CD14-positive monocyte (primary cell): ENCODE data around the gene FAM193A. TPM values are rescaled to one million over a fixed set of nuclear protein-coding genes. Genes with fewer than 3 reads are reported as not detected.
A peak's percentile ranks its signal among the peaks of the same experiment; 100 is the strongest.

Experiments used
- DNase-seq, 3 donors: peaks; one replicate each; pipeline ENCODE4 v3.0.0-alpha.2; 2011 to 2022
- H2AFZ ChIP-seq: 2 replicates; pipeline ENCODE4 v1.6.0; 2012; ENCODE audit warnings: mild to moderate bottlenecking, low read depth, low read length, inconsistent platforms; ENCODE audit not compliant: insufficient read depth, poor library complexity, severe bottlenecking
- H3K27ac ChIP-seq, 2 donors: 1 replicate in 1 of 2; 2 replicates in 1 of 2; pipeline ENCODE4 v1.5.1; 2012 to 2013; ENCODE audit warnings: low read length in 2 of 2, control low read depth in 1 of 2, inconsistent platforms in 1 of 2, low read depth in 1 of 2, mild to moderate bottlenecking in 1 of 2
- H3K27me3 ChIP-seq, 2 donors: one replicate each; pipeline versions ENCODE4 v1.6.0 to v1.6.1; 2011 to 2013; ENCODE audit warnings: low read length in 2 of 2; ENCODE audit not compliant: control insufficient read depth in 2 of 2, insufficient read depth in 2 of 2
- H3K36me3 ChIP-seq, 2 donors: replicated peaks in 1 of 2; 1 replicate in 1 of 2; 2 replicates in 1 of 2; pipeline versions ENCODE4 v1.5.1 to v1.6.1; 2012 to 2013; ENCODE audit warnings: low read length in 2 of 2, control low read depth in 1 of 2, inconsistent platforms in 1 of 2, mild to moderate bottlenecking in 1 of 2; ENCODE audit not compliant: insufficient read depth in 2 of 2, control insufficient read depth in 1 of 2
- H3K4me1 ChIP-seq, 2 donors: 1 replicate in 1 of 2; 2 replicates in 1 of 2; pipeline versions ENCODE4 v1.5.1 to v1.6.1; 2012 to 2013; ENCODE audit warnings: low read length in 2 of 2, control low read depth in 1 of 2, inconsistent platforms in 1 of 2, mild to moderate bottlenecking in 1 of 2, moderate library complexity in 1 of 2; ENCODE audit not compliant: insufficient read depth in 2 of 2, control insufficient read depth in 1 of 2
- H3K4me2 ChIP-seq: replicated peaks from 2 replicates; pipeline ENCODE3; 2012; ENCODE audit warnings: low read length, moderate library complexity, mild to moderate bottlenecking; ENCODE audit not compliant: poor library complexity, severe bottlenecking; ENCODE audit errors: extremely low read depth
- H3K4me3 ChIP-seq, 3 experiments: fragments of 200-600 bp in 1 of 3; sonication (generic) in 1 of 3; replicated peaks in 1 of 3; 1 replicate in 2 of 3; 2 replicates in 1 of 3; pipeline ENCODE4 v1.5.1; 2011 to 2013; ENCODE audit warnings: low read length in 3 of 3, mild to moderate bottlenecking in 3 of 3, control low read depth in 2 of 3, low read depth in 2 of 3, inconsistent platforms in 1 of 3, moderate library complexity in 1 of 3
- H3K79me2 ChIP-seq: 2 replicates; pipeline ENCODE4 v1.6.0; 2012; ENCODE audit warnings: mild to moderate bottlenecking, control low read depth, inconsistent platforms, low read length, moderate library complexity; ENCODE audit not compliant: insufficient read depth
- H3K9ac ChIP-seq: 2 replicates; pipeline ENCODE4 v1.6.0; 2017; ENCODE audit warnings: low read length, mild to moderate bottlenecking; ENCODE audit not compliant: insufficient read depth, poor library complexity, severe bottlenecking
- H3K9me3 ChIP-seq, 2 donors: replicated peaks in 1 of 2; 1 replicate in 1 of 2; 2 replicates in 1 of 2; pipeline versions ENCODE4 v1.5.1 to v1.6.1; 2012 to 2013; ENCODE audit warnings: low read length in 2 of 2, control low read depth in 1 of 2; ENCODE audit not compliant: control insufficient read depth in 1 of 2, insufficient read depth in 1 of 2
- H4K20me1 ChIP-seq: 2 replicates; pipeline ENCODE4 v1.6.0; 2012; ENCODE audit warnings: mild to moderate bottlenecking, low read length, control low read depth, moderate library complexity; ENCODE audit not compliant: insufficient read depth
- H3K27ac Mint-ChIP-seq, 7 donors: one replicate each; pipeline ENCODE4 v1.8.0; 2020; ENCODE audit warnings: mild to moderate bottlenecking in 7 of 7, mixed read lengths in 7 of 7, moderate library complexity in 6 of 7, inconsistent platforms in 2 of 7
- H3K27me3 Mint-ChIP-seq, 3 donors: one replicate each; pipeline ENCODE4 v1.8.0; 2021 to 2022; ENCODE audit warnings: low read depth in 3 of 3, mild to moderate bottlenecking in 3 of 3, mixed read lengths in 3 of 3, moderate library complexity in 3 of 3, inconsistent platforms in 1 of 3
- H3K36me3 Mint-ChIP-seq, 2 donors: one replicate each; pipeline ENCODE4 v1.8.0; 2020; ENCODE audit warnings: mixed read lengths in 2 of 2, inconsistent platforms in 1 of 2, mild to moderate bottlenecking in 1 of 2
- H3K4me1 Mint-ChIP-seq: one replicate; pipeline ENCODE4 v1.8.0; 2020; ENCODE audit warnings: mild to moderate bottlenecking, mixed read lengths
- H3K4me3 Mint-ChIP-seq, 2 donors: one replicate each; pipeline ENCODE4 v1.8.0; 2020; ENCODE audit warnings: mild to moderate bottlenecking in 2 of 2, mixed read lengths in 2 of 2, moderate library complexity in 1 of 2
- H3K9me3 Mint-ChIP-seq, 7 donors: one replicate each; pipeline ENCODE4 v1.8.0; 2020 to 2022; ENCODE audit warnings: mixed read lengths in 7 of 7, mild to moderate bottlenecking in 6 of 7, moderate library complexity in 6 of 7, inconsistent platforms in 2 of 7
- WGBS: methylation state at CpG from one replicate; pipeline ENCODE4 v1.1.5; 2013; ENCODE audit warnings: missing lambda C conversion rate; ENCODE audit not compliant: insufficient coverage; 5-methylcytosine and 5-hydroxymethylcytosine counted together
- intact Hi-C, 2 donors: fragments of 100-400 bp; cut with micrococcal nuclease; formaldehyde crosslinking; loops; one replicate each; pipeline versions ENCODE4 v1.15.0 to v1.15.1; 2023
- polyA plus RNA-seq, 3 donors: library from polyadenylated mRNA; depleted of rRNA in 1 of 3; unstranded in 2 of 3; stranded (reverse) in 1 of 3; fragments of 300-500 nt in 2 of 3; fragments of >200 nt in 1 of 3; fragmentation: Illumina TruSeq in 2 of 3; gene quantifications; 1 replicate in 2 of 3; 2 replicates in 1 of 3; pipeline ENCODE4 v1.2.3, GENCODE V29; 2012 to 2021
- TF ChIP-seq, protein P1 (sequence below): fragments of 200-600 bp; IDR thresholded peaks from one replicate; pipeline ENCODE4 v1.8.0; 2022; ENCODE audit warnings: antibody characterized with exemption, mild to moderate bottlenecking

FAM193A gene
- polyA plus RNA-seq, 3 donors, result 0.66 to 11.8 (median 0.82) TPM

DNA sequence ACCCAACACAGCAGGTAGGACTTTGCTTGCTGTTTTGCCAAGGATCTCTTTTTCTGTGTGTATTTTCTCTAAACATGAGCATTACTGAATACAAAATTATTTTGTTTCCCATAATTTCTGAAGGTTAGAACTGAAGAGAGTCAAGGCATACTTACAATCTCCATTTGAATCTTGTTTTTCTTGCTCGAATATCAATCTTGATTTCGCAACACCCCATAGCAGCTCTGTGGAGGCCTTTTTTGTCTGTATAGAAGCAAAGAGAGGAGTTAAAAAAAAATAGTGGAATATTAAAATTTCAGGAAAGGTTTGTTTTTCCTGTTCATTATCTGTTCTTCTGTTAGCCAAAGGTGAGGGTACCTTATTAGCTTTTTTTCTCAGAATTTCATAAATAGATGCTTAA is 126.8 kb downstream of the FAM193A start:
- DNase-seq, result no peak
- Histone ChIP-seq H3K36me3 (peaks cover 62 to 92% of the 10 kb centered on the region in 2 donors), H3K9ac (no peak overlapping the region), H3K79me2 (peaks cover 6% of the 10 kb centered on the region), H4K20me1 (peaks cover 32% of the 10 kb centered on the region), H2AFZ (no peak overlapping the region), H3K4me1 (peaks cover 2 to 7% of the 10 kb centered on the region in 2 donors), H3K4me2 (no peak overlapping the region), H3K27me3 (no peaks in the 10 kb centered on the region), H3K9me3 (no peaks in the 10 kb centered on the region), H3K4me3 (no peak overlapping the region), H3K27ac (peak overlapping the region in 1 of 2 donors; percentile 26)
- WGBS, result no CpG with 5 or more reads among the region's 2 CpGs
- no peaks in the 10 kb centered on the region for H3K9me3 Mint-ChIP-seq
- H3K4me3 Mint-ChIP-seq, result no peak overlapping the region
- H3K27me3 Mint-ChIP-seq, result no peaks in the 10 kb centered on the region
- H3K27ac Mint-ChIP-seq, result peak overlapping the region in 4 of 7 donors; percentile 11 to 77 (median 55)
- peaks cover 11% of the 10 kb centered on the region for H3K4me1 Mint-ChIP-seq
- TF ChIP-seq, protein P1, sequence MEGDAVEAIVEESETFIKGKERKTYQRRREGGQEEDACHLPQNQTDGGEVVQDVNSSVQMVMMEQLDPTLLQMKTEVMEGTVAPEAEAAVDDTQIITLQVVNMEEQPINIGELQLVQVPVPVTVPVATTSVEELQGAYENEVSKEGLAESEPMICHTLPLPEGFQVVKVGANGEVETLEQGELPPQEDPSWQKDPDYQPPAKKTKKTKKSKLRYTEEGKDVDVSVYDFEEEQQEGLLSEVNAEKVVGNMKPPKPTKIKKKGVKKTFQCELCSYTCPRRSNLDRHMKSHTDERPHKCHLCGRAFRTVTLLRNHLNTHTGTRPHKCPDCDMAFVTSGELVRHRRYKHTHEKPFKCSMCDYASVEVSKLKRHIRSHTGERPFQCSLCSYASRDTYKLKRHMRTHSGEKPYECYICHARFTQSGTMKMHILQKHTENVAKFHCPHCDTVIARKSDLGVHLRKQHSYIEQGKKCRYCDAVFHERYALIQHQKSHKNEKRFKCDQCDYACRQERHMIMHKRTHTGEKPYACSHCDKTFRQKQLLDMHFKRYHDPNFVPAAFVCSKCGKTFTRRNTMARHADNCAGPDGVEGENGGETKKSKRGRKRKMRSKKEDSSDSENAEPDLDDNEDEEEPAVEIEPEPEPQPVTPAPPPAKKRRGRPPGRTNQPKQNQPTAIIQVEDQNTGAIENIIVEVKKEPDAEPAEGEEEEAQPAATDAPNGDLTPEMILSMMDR, result no peak
- peaks cover 70 to 83% of the 10 kb centered on the region in 2 donors for H3K36me3 Mint-ChIP-seq
- intact Hi-C loops, result no loop called here

DNA sequence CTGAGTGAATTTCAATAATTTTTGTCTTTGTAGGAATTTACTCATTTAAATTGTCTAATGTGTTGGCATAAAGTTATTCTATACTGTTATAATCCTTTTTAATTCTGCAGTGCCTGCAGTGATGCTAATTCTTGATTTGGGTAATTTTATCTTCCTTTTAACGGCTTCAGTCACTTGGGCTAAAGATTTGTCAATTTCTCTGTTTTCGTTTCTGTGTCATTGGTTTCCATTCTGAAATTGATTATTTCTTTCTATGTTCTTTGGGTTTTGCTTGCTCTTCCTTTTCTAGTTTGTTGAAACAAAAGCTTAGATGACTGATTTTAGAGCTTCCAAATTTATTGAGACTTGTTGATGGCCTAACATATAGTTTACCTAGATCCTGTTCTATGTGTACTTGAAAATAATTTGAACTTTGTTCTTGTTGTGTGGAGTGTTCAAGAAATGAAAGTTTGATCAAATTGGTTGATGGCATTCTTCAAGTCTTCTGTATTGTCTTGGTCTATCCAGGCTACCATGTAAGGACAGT is 130.3 kb downstream of the FAM193A start:
- Mint-ChIP-seq H3K27me3 (no peaks in the 10 kb centered on the region), H3K4me3 (no peak overlapping the region), H3K4me1 (peaks cover 11% of the 10 kb centered on the region), H3K36me3 (peaks cover 66 to 79% of the 10 kb centered on the region in 2 donors), H3K9me3 (peaks cover 1 to 12% (median 5%) of the 10 kb centered on the region in 7 donors), H3K27ac (peak overlapping the region in 4 of 7 donors; percentile 21 to 64 (median 42))
- Histone ChIP-seq H3K9ac (no peak overlapping the region), H3K36me3 (peaks cover 50 to 92% of the 10 kb centered on the region in 2 donors), H3K4me1 (peaks cover 2 to 7% of the 10 kb centered on the region in 2 donors), H3K27me3 (no peaks in the 10 kb centered on the region), H4K20me1 (peaks cover 28% of the 10 kb centered on the region), H3K9me3 (no peaks in the 10 kb centered on the region), H3K79me2 (peaks cover 13% of the 10 kb centered on the region), H3K27ac (peak overlapping the region in 1 of 2 donors; percentile 52), H3K4me2 (no peak overlapping the region), H2AFZ (no peak overlapping the region), H3K4me3 (no peak overlapping the region)
- DNase-seq, result no peak
- TF ChIP-seq, protein P1, result no peak
- WGBS, result no CpG with 5 or more reads among the region's 2 CpGs
- intact Hi-C loops, result no loop called here
